H9 (cell line): ENCODE data around the gene ENOX1. TPM values are rescaled to one million over a fixed set of nuclear protein-coding genes. Genes with fewer than 3 reads are reported as not detected.

Experiments
- DNase-seq: peaks from one replicate; pipeline ENCODE4 v3.0.0-alpha.2; 2017
- H2AFZ ChIP-seq: one replicate; pipeline ENCODE4 v1.6.1; 2013; ENCODE audit warnings: mild to moderate bottlenecking, low read length, control low read depth, moderate library complexity
- H2AK5ac ChIP-seq: 2 replicates; pipeline ENCODE4 v1.6.1; 2013; ENCODE audit warnings: low read length, control low read depth, mixed read lengths; ENCODE audit not compliant: insufficient read length
- H2BK120ac ChIP-seq: one replicate; pipeline ENCODE4 v1.6.1; 2013; ENCODE audit warnings: low read depth, mild to moderate bottlenecking, low read length, control low read depth, inconsistent platforms; ENCODE audit not compliant: poor library complexity, severe bottlenecking
- H2BK12ac ChIP-seq: 2 replicates; pipeline ENCODE4 v1.6.1; 2013; ENCODE audit warnings: low read length, control low read depth, mixed read lengths, low read depth; ENCODE audit not compliant: insufficient read length
- H2BK15ac ChIP-seq: 2 replicates; pipeline ENCODE4 v1.6.1; 2013; ENCODE audit warnings: low read depth, low read length, control low read depth
- H2BK20ac ChIP-seq: one replicate; pipeline ENCODE4 v1.6.1; 2013; ENCODE audit warnings: low read depth, mild to moderate bottlenecking, low read length, control low read depth, inconsistent platforms; ENCODE audit not compliant: poor library complexity, severe bottlenecking
- H2BK5ac ChIP-seq: 2 replicates; pipeline ENCODE4 v1.6.1; 2013; ENCODE audit warnings: low read length, control low read depth, mixed read lengths; ENCODE audit not compliant: insufficient read length
- H3K14ac ChIP-seq: 2 replicates; pipeline ENCODE4 v1.6.1; 2013; ENCODE audit warnings: low read length, control low read depth; ENCODE audit not compliant: insufficient read depth
- H3K18ac ChIP-seq: 2 replicates; pipeline ENCODE4 v1.6.1; 2013; ENCODE audit warnings: low read depth, mild to moderate bottlenecking, mixed read lengths, low read length, control low read depth; ENCODE audit not compliant: insufficient read length
- H3K23ac ChIP-seq: 2 replicates; pipeline ENCODE4 v1.6.1; 2013; ENCODE audit warnings: low read length, control low read depth, mixed read lengths, low read depth; ENCODE audit not compliant: insufficient read length
- H3K23me2 ChIP-seq: 2 replicates; pipeline ENCODE4 v1.6.1; 2013; ENCODE audit warnings: low read depth, mild to moderate bottlenecking, mixed read lengths, low read length, control low read depth; ENCODE audit not compliant: insufficient read length, poor library complexity, severe bottlenecking
- H3K27ac ChIP-seq: 2 replicates; pipeline ENCODE4 v1.5.1; 2013; ENCODE audit warnings: low read length, control low read depth, mixed read lengths, low read depth; ENCODE audit not compliant: insufficient read length
- H3K27me3 ChIP-seq: 2 replicates; pipeline ENCODE4 v1.6.1; 2013; ENCODE audit warnings: low read length, control low read depth, inconsistent platforms; ENCODE audit not compliant: insufficient read depth
- H3K4ac ChIP-seq: 2 replicates; pipeline ENCODE4 v1.6.1; 2013; ENCODE audit warnings: low read depth, mild to moderate bottlenecking, control low read depth, inconsistent platforms, low read length, moderate library complexity
- H3K4me1 ChIP-seq: 2 replicates; pipeline ENCODE4 v1.6.1; 2013; ENCODE audit warnings: low read length, control low read depth, inconsistent platforms; ENCODE audit not compliant: insufficient read depth
- H3K4me2 ChIP-seq: 2 replicates; pipeline ENCODE4 v1.6.1; 2013; ENCODE audit warnings: low read length, control low read depth, mixed read lengths; ENCODE audit not compliant: insufficient read length, insufficient read depth
- H3K56ac ChIP-seq: 2 replicates; pipeline ENCODE4 v1.6.1; 2013; ENCODE audit warnings: low read depth, mild to moderate bottlenecking, mixed read lengths, low read length, control low read depth; ENCODE audit not compliant: insufficient read length
- H3K79me1 ChIP-seq: 2 replicates; pipeline ENCODE4 v1.6.1; 2013; ENCODE audit warnings: low read depth, mild to moderate bottlenecking, moderate library complexity, low read length, control low read depth, inconsistent platforms; ENCODE audit not compliant: insufficient read depth, poor library complexity, severe bottlenecking
- H3K79me2 ChIP-seq: 2 replicates; pipeline ENCODE4 v1.6.1; 2013; ENCODE audit warnings: low read length, control low read depth, inconsistent platforms; ENCODE audit not compliant: insufficient read depth
- H3K9ac ChIP-seq: 2 replicates; pipeline ENCODE4 v1.6.1; 2013; ENCODE audit warnings: low read length, control low read depth, mixed read lengths; ENCODE audit not compliant: insufficient read length; ENCODE audit errors: extremely low read depth
- H3K9me3 ChIP-seq: one replicate; pipeline ENCODE4 v1.6.1; 2013; ENCODE audit warnings: low read depth, low read length, inconsistent platforms; ENCODE audit not compliant: control insufficient read depth
- H3T11ph ChIP-seq: one replicate; pipeline ENCODE4 v1.6.1; 2013; ENCODE audit warnings: mild to moderate bottlenecking, low read length, control low read depth, inconsistent platforms
- H4K20me1 ChIP-seq: one replicate; pipeline ENCODE4 v1.6.1; 2013; ENCODE audit not compliant: control insufficient read depth, insufficient read length, insufficient read depth
- H4K5ac ChIP-seq: 2 replicates; pipeline ENCODE4 v1.6.1; 2013; ENCODE audit warnings: low read depth, mild to moderate bottlenecking, mixed read lengths, low read length, control low read depth; ENCODE audit not compliant: insufficient read length
- H4K8ac ChIP-seq: replicated peaks from 2 replicates; pipeline ENCODE4 v1.6.1; 2013; ENCODE audit warnings: low read length, control low read depth, mixed read lengths, low read depth; ENCODE audit not compliant: insufficient read length
- H4K91ac ChIP-seq: 2 replicates; pipeline ENCODE4 v1.6.1; 2013; ENCODE audit warnings: low read depth, mild to moderate bottlenecking, moderate library complexity, mixed read lengths, low read length, control low read depth; ENCODE audit not compliant: insufficient read length
- H3K27ac Mint-ChIP-seq, 3 experiments: 2 replicates in 2 of 3; 3 replicates in 1 of 3; pipeline ENCODE4 v1.8.0; 2020 to 2021; ENCODE audit warnings: mixed read lengths in 3 of 3, mild to moderate bottlenecking in 1 of 3, moderate library complexity in 1 of 3
- H3K27me3 Mint-ChIP-seq: 2 replicates; pipeline ENCODE4 v1.8.0; 2021; ENCODE audit warnings: low read depth, mild to moderate bottlenecking, moderate library complexity, mixed read lengths
- H3K36me3 Mint-ChIP-seq, 3 experiments: 2 replicates in 2 of 3; 3 replicates in 1 of 3; pipeline ENCODE4 v1.8.0; 2020 to 2021; ENCODE audit warnings: low read depth in 3 of 3, mixed read lengths in 3 of 3; ENCODE audit not compliant: insufficient read depth in 1 of 3
- H3K4me1 Mint-ChIP-seq, 2 experiments: 2 replicates each; pipeline ENCODE4 v1.8.0; 2020; ENCODE audit warnings: mixed read lengths in 2 of 2
- H3K4me3 Mint-ChIP-seq, 2 experiments: 2 replicates in 1 of 2; 3 replicates in 1 of 2; pipeline ENCODE4 v1.8.0; 2020 to 2021; ENCODE audit warnings: mild to moderate bottlenecking in 2 of 2, mixed read lengths in 2 of 2, moderate library complexity in 1 of 2
- H3K9me3 Mint-ChIP-seq, 2 experiments: 2 replicates in 1 of 2; 3 replicates in 1 of 2; pipeline ENCODE4 v1.8.0; 2020; ENCODE audit warnings: mild to moderate bottlenecking in 2 of 2, mixed read lengths in 2 of 2, moderate library complexity in 1 of 2
- WGBS: extraction: QIAGEN DNeasy Blood & Tissue Kit; methylation state at CpG from one replicate; pipeline ENCODE4 v1.1.7; 2013; ENCODE audit warnings: missing lambda C conversion rate, low lambda C conversion rate, mixed read lengths; ENCODE audit not compliant: insufficient read length; ENCODE audit errors: extremely low coverage; 5-methylcytosine and 5-hydroxymethylcytosine counted together
- total RNA-seq: library from RNA; stranded (reverse); gene quantifications from 2 replicates; pipeline ENCODE4 v1.2.1, GENCODE V29; 2021
- TF ChIP-seq, protein P1 (sequence below): fragments of 200-600 bp; sonication (generic); conservative IDR thresholded peaks from 3 replicates; pipeline ENCODE4 v1.8.0; 2021; ENCODE audit warnings: antibody characterized with exemption, mild to moderate bottlenecking

The ENOX1 gene
- total RNA-seq, 1 experiment from 2014 or later = 0.24 TPM

DNA sequence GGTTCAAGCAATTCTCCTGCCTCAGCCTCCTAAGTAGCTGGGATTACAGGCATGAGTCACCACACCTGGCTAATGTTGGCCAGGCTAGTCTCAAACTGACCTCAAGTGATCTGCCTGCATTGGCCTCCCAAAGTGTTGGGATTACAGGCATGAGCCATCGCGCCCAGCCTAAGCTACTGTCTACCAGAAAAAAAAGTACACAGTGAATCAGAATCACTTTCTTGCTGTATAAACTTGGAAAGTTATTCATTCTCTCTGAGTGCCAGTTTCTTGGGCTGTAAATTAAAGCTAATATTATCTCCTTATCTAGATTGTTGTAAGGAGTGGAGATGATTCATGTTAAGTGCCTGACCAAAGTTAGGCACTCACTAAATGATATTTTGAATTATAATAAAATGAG, 242.8 kb downstream of the ENOX1 start:
- Histone ChIP-seq H3K27ac (no peak overlapping the region), H3K18ac (no peak overlapping the region), H3K56ac (no peak overlapping the region), H3K4me1 (no peaks in the 10 kb centered on the region), H2BK20ac (no peak overlapping the region), H2BK120ac (no peak overlapping the region), H4K20me1 (no peaks in the 10 kb centered on the region), H3K79me1 (no peaks in the 10 kb centered on the region), H4K5ac (no peak overlapping the region), H3K27me3 (no peaks in the 10 kb centered on the region), H2AFZ (no peak overlapping the region), H3K9me3 (no peaks in the 10 kb centered on the region), H3K23ac (no peak overlapping the region), H3K4ac (no peak overlapping the region), H3K9ac (no peak overlapping the region), H2BK15ac (no peak overlapping the region), H3K14ac (no peak overlapping the region), H4K91ac (no peak overlapping the region), H3T11ph (no peak overlapping the region), H2AK5ac (no peak overlapping the region), H3K79me2 (no peaks in the 10 kb centered on the region), H2BK12ac (no peak overlapping the region), H3K4me2 (no peak overlapping the region), H2BK5ac (no peak overlapping the region), H4K8ac (no peak overlapping the region), H3K23me2 (no peaks in the 10 kb centered on the region)
- DNase-seq = no peak
- WGBS = no CpG with 5 or more reads among the region's 2 CpGs
- TF ChIP-seq, protein P1, sequence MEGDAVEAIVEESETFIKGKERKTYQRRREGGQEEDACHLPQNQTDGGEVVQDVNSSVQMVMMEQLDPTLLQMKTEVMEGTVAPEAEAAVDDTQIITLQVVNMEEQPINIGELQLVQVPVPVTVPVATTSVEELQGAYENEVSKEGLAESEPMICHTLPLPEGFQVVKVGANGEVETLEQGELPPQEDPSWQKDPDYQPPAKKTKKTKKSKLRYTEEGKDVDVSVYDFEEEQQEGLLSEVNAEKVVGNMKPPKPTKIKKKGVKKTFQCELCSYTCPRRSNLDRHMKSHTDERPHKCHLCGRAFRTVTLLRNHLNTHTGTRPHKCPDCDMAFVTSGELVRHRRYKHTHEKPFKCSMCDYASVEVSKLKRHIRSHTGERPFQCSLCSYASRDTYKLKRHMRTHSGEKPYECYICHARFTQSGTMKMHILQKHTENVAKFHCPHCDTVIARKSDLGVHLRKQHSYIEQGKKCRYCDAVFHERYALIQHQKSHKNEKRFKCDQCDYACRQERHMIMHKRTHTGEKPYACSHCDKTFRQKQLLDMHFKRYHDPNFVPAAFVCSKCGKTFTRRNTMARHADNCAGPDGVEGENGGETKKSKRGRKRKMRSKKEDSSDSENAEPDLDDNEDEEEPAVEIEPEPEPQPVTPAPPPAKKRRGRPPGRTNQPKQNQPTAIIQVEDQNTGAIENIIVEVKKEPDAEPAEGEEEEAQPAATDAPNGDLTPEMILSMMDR = no peak
- Mint-ChIP-seq H3K4me3 (no peak overlapping the region), H3K27ac (no peak overlapping the region), H3K9me3 (peaks cover 0 to 2% of the 10 kb centered on the region in 2 experiments; a peak in 1 of 5 replicates), H3K4me1 (no peaks in the 10 kb centered on the region; a peak in 1 of 4 replicates), H3K27me3 (no peaks in the 10 kb centered on the region), H3K36me3 (peaks cover 0 to 3% (median 0%) of the 10 kb centered on the region in 3 experiments; a peak in 1 of 7 replicates)
